Endodermal cell (in vitro differentiated cells): ENCODE data around the gene PLCXD3. TPM values are rescaled to one million over a fixed set of nuclear protein-coding genes. Genes with fewer than 3 reads are reported as not detected.

Experiments
- DNase-seq: peaks from one replicate; pipeline ENCODE4 v3.0.0-alpha.2; 2017
- H3K27ac ChIP-seq: 2 replicates; pipeline ENCODE4 v1.5.1; 2013; ENCODE audit warnings: mild to moderate bottlenecking, low read depth, low read length, moderate library complexity
- H3K27me3 ChIP-seq: 2 replicates; pipeline ENCODE4 v1.6.1; 2013; ENCODE audit warnings: mild to moderate bottlenecking, low read length, moderate library complexity; ENCODE audit not compliant: insufficient read depth, control insufficient read depth, poor library complexity, severe bottlenecking
- H3K36me3 ChIP-seq: 2 replicates; pipeline ENCODE4 v1.7.0; 2013; ENCODE audit warnings: mild to moderate bottlenecking, low read length, moderate library complexity; ENCODE audit not compliant: control insufficient read depth, insufficient read depth
- H3K4me1 ChIP-seq: one replicate; pipeline ENCODE4 v1.7.0; 2013; ENCODE audit warnings: low read length; ENCODE audit not compliant: control insufficient read depth, insufficient read depth
- H3K4me3 ChIP-seq: 2 replicates; pipeline ENCODE4 v1.5.1; 2013; ENCODE audit warnings: mild to moderate bottlenecking, low read length, moderate library complexity
- H3K9ac ChIP-seq: 2 replicates; pipeline ENCODE4 v1.6.1; 2013; ENCODE audit warnings: mild to moderate bottlenecking, low read length, moderate library complexity; ENCODE audit not compliant: poor library complexity, severe bottlenecking; ENCODE audit errors: extremely low read depth
- H3K9me3 ChIP-seq: 2 replicates; pipeline ENCODE4 v1.6.1; 2013; ENCODE audit warnings: mild to moderate bottlenecking, low read length, moderate library complexity; ENCODE audit not compliant: control insufficient read depth
- H3K27ac Mint-ChIP-seq: 2 replicates; pipeline ENCODE4 v1.8.0; 2020; ENCODE audit warnings: mixed read lengths
- H3K27me3 Mint-ChIP-seq: 2 replicates; pipeline ENCODE4 v1.8.0; 2021; ENCODE audit warnings: mild to moderate bottlenecking, mixed read lengths; ENCODE audit not compliant: insufficient read depth
- H3K36me3 Mint-ChIP-seq: 2 replicates; pipeline ENCODE4 v1.8.0; 2020; ENCODE audit warnings: low read depth, mixed read lengths
- H3K4me1 Mint-ChIP-seq: 2 replicates; pipeline ENCODE4 v1.8.0; 2020; ENCODE audit warnings: mixed read lengths
- H3K4me3 Mint-ChIP-seq: 2 replicates; pipeline ENCODE4 v1.8.0; 2020; ENCODE audit warnings: mild to moderate bottlenecking, moderate library complexity, mixed read lengths
- H3K9me3 Mint-ChIP-seq: 2 replicates; pipeline ENCODE4 v1.8.0; 2020; ENCODE audit warnings: mild to moderate bottlenecking, mixed read lengths
- CTCF ChIP-seq: fragments of 200-600 bp; sonication (generic); conservative IDR thresholded peaks from 2 replicates; pipeline ENCODE4 v1.5.0; 2021; ENCODE audit warnings: antibody characterized with exemption, mild to moderate bottlenecking
- WGBS, 2 experiments: methylation state at CpG; one replicate each; pipeline versions ENCODE4 v1.1.5 to v1.1.7; 2013; ENCODE audit warnings: missing lambda C conversion rate in 2 of 2, mixed read lengths in 1 of 2; ENCODE audit not compliant: insufficient coverage in 1 of 2, insufficient read length in 1 of 2; 5-methylcytosine and 5-hydroxymethylcytosine counted together
- total RNA-seq, 2 donors: library from RNA; stranded (reverse); fragmentation: NEBNext Ultra II Directional in 1 of 2; extraction: Animal tissue kit (Norgen Biotek cat#: 25700) in 1 of 2; gene quantifications; 2 replicates in 1 of 2; 3 replicates in 1 of 2; pipeline ENCODE4 v1.2.1, GENCODE V29; 2021

PLCXD3 gene
- total RNA-seq, 2 donors from 2014 or later = 41.8 to 43.3 TPM

DNA sequence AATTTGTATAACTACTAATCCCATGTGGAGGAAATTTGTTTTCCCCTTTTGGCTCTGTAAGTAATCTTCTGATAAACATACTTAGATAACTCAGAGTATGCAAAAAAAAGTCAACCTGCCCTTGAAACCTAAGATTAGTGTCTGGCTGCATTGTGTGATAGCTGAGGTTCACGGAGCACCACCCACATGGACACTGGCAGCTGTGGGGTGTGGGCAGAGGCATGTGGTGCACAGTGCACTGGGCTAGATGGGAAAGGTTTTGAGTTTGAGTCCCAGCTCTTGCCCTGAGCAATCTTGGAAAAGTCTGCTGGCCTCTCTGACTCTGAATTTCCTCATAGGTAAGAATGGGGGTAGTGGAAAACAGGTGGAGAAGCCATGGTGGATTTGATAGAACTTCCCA lies 75.1 kb downstream of the PLCXD3 start:
- Mint-ChIP-seq H3K27ac (no peak overlapping the region), H3K4me1 (peaks cover 17% of the 10 kb centered on the region)

GRCh38 chr5:41433552-41434181 lies 76.7 kb downstream of the PLCXD3 start:
- peak; percentile 53 for DNase-seq
- H3K9me3 ChIP-seq = no peaks in the 10 kb centered on the region
- peaks cover 9% of the 10 kb centered on the region for H3K4me1 ChIP-seq
- H3K9me3 Mint-ChIP-seq = no peaks in the 10 kb centered on the region
- no peak overlapping the region for H3K4me3 ChIP-seq
- WGBS, 2 experiments = 75 to 76% methylated on average over 2 to 4 of the region's 4 CpGs
- no peaks in the 10 kb centered on the region for H3K27me3 ChIP-seq
- no peak overlapping the region for H3K27ac ChIP-seq
- H3K27ac Mint-ChIP-seq = no peak overlapping the region
- H3K4me1 Mint-ChIP-seq = peaks cover 19% of the 10 kb centered on the region
- peaks cover 19% of the 10 kb centered on the region for H3K36me3 Mint-ChIP-seq
- H3K36me3 ChIP-seq = no peaks in the 10 kb centered on the region
- no peaks in the 10 kb centered on the region for H3K27me3 Mint-ChIP-seq
- peak; percentile 88 for TF ChIP-seq CTCF
- no peak overlapping the region for H3K9ac ChIP-seq
- H3K4me3 Mint-ChIP-seq = no peak overlapping the region

More for the DNA sequence above, 75.1 kb downstream of the PLCXD3 start:
- Histone ChIP-seq H3K4me3 (no peak overlapping the region), H3K4me1 (peaks cover 9% of the 10 kb centered on the region), H3K27ac (no peak overlapping the region), H3K36me3 (no peaks in the 10 kb centered on the region), H3K9ac (no peak overlapping the region), H3K9me3 (no peaks in the 10 kb centered on the region), H3K27me3 (no peaks in the 10 kb centered on the region)
- 80 to 97% methylated on average over 1 of the region's 1 CpG for WGBS, 2 experiments
- Mint-ChIP-seq H3K27me3 (no peaks in the 10 kb centered on the region), H3K4me3 (no peak overlapping the region), H3K9me3 (no peaks in the 10 kb centered on the region), H3K36me3 (peaks cover 31% of the 10 kb centered on the region)
- DNase-seq = no peak
- TF ChIP-seq CTCF = no peak

DNA sequence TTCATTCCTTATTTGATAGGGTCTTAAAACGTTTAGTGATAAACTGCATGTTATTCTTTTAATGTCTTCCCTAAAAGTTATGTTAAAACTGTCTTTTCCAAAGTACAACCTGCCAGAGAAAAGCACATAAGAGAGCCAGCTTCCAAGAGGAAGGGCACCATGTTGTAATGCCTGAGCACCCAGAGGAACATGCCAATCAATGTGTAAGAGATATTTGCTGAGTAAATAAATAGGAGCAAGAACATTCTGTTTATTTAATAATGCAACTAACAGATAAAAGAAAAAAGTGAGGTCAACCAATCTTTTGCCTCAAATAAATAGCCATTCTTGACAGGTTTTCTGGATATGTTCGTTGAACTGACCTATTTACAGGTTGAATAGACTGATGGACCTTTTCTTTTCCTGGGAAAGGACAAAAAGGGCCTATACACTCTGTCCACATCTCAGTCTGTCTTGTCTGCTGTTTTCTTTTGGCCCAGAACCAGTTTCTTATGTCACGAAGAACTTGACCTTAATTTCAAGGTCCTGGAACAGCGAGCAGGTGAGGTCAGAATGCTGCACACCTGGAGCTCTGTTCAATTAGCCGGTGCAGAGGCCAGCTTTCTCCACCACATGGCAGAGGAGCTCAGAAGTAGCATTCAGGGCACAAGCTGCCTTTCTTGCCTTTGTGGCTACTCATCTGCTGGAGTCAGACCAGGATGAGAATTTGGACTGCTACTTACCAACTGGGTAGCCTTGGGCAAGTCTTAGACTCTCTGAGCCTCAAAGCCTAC lies 77.7 kb downstream of the PLCXD3 start:
- TF ChIP-seq CTCF = no peak
- no peak overlapping the region for H3K9ac ChIP-seq
- WGBS, 2 experiments = 92 to 100% methylated on average over 2 to 5 of the region's 5 CpGs
- no peak overlapping the region for H3K27ac Mint-ChIP-seq
- no peaks in the 10 kb centered on the region for H3K9me3 Mint-ChIP-seq
- H3K27ac ChIP-seq = no peak overlapping the region
- peaks cover 9% of the 10 kb centered on the region for H3K4me1 ChIP-seq
- no peak overlapping the region for H3K4me3 ChIP-seq
- H3K36me3 ChIP-seq = no peaks in the 10 kb centered on the region
- H3K4me1 Mint-ChIP-seq = peaks cover 21% of the 10 kb centered on the region
- H3K9me3 ChIP-seq = no peaks in the 10 kb centered on the region
- H3K36me3 Mint-ChIP-seq = peaks cover 19% of the 10 kb centered on the region
- H3K4me3 Mint-ChIP-seq = no peak overlapping the region
- no peaks in the 10 kb centered on the region for H3K27me3 ChIP-seq
- no peaks in the 10 kb centered on the region for H3K27me3 Mint-ChIP-seq
- DNase-seq = no peak
